Ovary (tissue), 3 donors: ENCODE measurements around the gene MAST2.

Experiments used
- EP300 ChIP-seq: sonication (generic); formaldehyde crosslinking; IDR thresholded peaks from one replicate; pipeline ENCODE4 v1.6.1; 2017; ENCODE audit warnings: antibody characterized with exemption
- POLR2A ChIP-seq: fragments of 450-650 bp; IDR thresholded peaks from one replicate; pipeline ENCODE4 v1.6.1; 2017; ENCODE audit warnings: antibody characterized with exemption, mild to moderate bottlenecking, moderate library complexity
- TF ChIP-seq, protein P1 (sequence below), 3 donors: fragments of 450-650 bp in 2 of 3; fragments of 200-600 bp in 1 of 3; IDR thresholded peaks; one replicate each; pipeline versions ENCODE4 v1.5.1 to v1.8.0; 2016 to 2022; ENCODE audit warnings: antibody characterized with exemption in 3 of 3, mild to moderate bottlenecking in 1 of 3
- donor health status: DM: no; HTN: no; CAD: no.

DNA sequence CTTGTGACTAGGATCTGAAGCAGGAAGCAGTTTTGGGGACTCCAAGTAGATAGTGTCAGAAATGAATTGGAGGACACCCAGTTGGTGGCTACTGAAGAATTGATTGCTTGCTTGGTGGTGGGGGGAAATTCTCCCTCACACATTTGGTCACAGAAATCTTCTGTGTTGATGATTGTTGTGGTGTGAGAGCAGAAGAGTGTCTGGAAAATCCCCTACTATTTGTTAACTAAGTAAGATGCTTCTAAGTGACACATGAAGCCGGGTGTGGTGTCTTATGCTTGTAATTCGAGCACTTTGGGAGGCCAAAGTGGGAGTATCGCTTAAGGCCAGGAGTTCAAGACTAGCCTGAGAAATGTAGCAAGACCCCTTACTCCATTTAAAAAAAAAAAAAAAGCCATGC, 30.4 kb upstream of the MAST2 start:
- TF ChIP-seq, protein P1, sequence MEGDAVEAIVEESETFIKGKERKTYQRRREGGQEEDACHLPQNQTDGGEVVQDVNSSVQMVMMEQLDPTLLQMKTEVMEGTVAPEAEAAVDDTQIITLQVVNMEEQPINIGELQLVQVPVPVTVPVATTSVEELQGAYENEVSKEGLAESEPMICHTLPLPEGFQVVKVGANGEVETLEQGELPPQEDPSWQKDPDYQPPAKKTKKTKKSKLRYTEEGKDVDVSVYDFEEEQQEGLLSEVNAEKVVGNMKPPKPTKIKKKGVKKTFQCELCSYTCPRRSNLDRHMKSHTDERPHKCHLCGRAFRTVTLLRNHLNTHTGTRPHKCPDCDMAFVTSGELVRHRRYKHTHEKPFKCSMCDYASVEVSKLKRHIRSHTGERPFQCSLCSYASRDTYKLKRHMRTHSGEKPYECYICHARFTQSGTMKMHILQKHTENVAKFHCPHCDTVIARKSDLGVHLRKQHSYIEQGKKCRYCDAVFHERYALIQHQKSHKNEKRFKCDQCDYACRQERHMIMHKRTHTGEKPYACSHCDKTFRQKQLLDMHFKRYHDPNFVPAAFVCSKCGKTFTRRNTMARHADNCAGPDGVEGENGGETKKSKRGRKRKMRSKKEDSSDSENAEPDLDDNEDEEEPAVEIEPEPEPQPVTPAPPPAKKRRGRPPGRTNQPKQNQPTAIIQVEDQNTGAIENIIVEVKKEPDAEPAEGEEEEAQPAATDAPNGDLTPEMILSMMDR (IDR thresholded peaks at IDR 0.05): no peak
- TF ChIP-seq POLR2A (no peak), EP300 (no peak)
